Stimulated activated naive CD4-positive, alpha-beta T cell treated with Interleukin-2 at 50 U/mL for 16 hours (primary cell): Measurements from ENCODE around the gene RALA.

Source experiments
- DNase-seq: peaks from one replicate; lab custom pipeline; 2025; lab: John Stamatoyannopoulos, UW

The RALA gene

DNA sequence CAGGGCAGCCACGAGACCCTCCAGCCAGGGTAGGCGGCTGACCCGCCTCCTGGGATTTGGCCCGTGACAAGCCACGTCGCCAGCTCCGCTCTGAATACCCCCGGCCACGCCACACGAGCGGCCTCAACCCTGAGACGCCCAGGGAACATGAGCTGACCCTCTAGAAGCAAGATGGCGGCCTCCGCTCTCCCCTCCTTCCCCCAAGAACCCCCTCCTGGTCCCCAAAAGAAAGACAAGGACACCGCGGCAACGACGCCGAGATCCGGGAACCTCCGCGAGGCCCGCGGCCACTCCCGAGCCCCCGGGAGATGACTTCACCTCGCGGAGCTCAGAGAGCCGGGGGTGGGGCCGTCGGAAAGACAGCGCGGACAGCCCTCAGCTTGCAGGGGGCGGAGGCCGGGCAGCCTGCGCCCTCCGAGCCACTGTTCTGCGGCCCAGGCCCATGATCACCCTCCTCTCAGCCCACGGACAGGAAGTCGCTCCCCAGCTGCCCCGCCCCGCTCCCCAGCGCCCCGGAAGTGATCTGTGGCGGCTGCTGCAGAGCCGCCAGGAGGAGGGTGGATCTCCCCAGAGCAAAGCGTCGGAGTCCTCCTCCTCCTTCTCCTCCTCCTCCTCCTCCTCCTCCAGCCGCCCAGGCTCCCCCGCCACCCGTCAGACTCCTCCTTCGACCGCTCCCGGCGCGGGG lies at the start of gene RALA:
RALA (plus strand) TSS at position 526 of the 685 bp plus-strand sequence. CDS start 63,096 bp downstream, outside the sequence.
- DNase-seq = peak; percentile 90

DNA sequence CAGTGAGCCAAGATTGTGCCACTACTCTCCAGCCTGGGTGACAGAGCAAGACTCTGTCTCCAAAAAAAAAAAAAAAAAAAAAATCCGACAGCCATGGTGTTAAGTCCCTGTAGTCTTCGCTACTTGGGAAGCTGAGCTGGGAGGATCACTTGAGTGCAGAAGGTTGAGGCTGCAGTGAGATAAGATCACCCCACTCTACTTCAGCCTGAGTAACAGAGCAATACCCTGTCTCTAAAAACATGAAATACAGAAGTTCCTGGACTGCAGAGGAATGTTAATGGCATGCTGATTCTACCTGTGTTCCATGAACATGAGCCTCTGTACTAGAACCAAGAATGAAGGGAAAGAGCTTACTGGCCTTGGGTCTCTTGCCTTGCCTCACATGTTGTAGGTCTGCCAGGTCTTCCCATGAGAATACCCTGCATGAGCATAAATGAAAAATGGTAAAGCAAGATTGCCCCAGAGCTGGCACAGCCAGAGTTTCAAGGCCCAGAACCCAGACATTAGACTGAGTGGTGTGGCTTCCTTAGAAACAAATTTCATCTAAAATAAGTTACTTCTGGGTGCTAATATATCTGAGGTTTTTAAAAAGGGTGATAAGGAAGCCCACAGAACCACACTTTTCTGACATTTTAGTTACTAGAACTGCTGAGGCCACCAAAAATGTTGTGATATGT lies 48.6 kb upstream of the RALA start:
- no peak for DNase-seq

GRCh38 chr7:39577229-39577874 lies 46.0 kb upstream of the RALA start:
- no peak for DNase-seq

DNA sequence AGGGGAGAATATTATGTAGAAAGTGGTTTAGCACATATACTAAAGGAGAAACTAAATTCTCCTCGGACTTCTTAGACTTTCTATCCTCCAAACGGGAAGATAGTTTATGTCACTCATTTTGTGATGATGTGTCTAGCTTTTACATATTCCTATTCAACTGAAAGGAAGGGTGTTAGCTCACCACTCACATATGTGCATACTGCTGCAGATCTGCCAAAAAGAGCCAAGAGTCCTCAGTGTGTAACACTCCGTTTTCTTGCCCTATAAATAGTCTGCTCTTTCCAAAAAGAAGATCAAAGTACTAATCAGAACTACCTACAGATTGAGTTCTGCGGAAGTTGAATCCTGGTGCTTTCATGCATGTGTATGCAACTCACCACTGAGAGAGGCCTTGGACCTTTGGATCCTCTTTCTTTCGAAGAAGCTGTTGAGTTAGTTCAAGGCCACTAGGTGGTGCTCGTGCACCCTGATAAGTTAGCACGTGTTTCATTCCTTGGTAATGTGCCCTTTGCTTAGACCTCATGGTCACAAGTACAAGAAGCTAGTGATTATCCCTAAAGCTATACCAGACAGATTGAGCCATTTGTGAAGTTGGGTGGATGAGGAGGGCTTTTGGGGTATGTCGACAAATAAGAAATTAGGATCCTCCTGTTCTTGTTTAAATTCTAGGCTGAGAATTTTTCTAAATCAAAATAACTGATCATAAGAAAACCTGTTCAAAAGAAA lies 43.1 kb upstream of the RALA start:
- DNase-seq = peak; percentile 70

DNA sequence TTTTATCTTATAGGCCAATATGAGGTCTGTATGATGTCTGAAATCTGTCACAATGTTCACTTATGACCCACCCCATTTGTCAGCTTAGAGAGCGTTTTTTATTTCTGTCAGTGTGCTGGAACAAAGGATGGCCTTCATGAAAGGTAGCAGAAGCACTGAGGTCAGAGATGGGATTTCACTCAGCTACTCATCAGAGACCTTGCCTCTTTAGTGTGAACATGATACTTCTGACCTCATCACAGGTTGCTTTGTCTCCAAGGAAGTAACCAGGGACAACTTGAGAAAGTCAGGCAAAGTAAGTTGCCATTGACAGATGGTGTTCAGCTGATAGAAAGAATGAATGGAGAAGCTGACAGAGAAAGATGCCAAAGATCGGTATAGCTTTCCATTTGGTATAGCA lies 40.8 kb upstream of the RALA start:
- no peak for DNase-seq

DNA sequence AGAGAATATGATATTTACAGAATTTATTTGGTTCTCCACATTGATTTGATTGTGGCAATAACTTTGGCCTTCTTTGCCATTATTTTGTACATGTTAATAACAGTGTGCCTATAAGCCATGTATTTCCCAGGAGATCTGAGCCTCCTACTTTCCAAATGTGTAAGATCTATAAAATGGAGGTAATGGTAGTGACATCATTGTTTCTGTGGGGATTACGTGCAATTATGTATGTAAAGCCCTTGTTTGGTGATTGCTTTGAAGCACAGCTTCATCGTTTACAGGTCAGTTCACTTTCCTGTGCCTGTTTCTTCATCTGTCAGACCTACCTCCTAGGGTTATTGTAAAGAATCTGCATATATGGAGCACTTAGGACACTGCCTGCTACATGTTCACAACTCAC lies 39.8 kb upstream of the RALA start:
- no peak for DNase-seq

DNA sequence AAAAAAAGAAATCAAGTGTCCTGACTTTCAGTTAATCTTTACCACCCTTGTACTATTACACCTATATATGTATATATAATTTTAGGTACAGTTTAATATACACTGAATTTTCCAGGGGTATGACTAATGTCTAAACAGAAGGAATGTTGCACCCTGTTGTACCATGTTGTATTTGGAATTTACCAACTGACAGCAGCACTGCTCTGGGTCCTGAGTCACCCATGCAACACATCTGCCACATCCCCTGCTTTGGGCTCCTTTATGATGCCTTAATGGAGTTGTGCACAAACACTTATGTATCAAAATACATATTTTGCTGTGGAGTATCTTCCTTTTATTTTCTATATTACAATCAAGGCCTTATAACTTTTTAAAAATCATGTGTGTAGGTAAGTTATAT lies 36.0 kb upstream of the RALA start:
- DNase-seq = no peak

DNA sequence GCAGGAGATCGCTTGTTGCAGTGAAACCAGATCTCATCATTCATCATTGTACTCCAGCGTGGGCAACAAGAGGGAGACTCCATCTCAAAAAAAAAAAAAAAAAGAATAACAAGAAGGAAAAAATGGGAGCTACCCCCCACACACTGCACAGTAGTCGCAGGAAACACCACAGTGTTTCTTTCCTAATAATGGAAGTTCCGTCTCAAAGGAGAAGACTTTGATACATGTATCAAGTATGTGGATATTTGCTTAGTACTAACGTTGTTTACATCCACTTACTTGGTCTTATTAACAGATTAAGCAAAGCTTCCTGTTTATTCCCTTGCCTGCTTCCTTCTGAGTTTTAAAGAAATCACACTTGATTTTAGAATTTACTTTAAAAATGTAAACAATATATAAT lies 35.0 kb upstream of the RALA start:
- no peak for DNase-seq

DNA sequence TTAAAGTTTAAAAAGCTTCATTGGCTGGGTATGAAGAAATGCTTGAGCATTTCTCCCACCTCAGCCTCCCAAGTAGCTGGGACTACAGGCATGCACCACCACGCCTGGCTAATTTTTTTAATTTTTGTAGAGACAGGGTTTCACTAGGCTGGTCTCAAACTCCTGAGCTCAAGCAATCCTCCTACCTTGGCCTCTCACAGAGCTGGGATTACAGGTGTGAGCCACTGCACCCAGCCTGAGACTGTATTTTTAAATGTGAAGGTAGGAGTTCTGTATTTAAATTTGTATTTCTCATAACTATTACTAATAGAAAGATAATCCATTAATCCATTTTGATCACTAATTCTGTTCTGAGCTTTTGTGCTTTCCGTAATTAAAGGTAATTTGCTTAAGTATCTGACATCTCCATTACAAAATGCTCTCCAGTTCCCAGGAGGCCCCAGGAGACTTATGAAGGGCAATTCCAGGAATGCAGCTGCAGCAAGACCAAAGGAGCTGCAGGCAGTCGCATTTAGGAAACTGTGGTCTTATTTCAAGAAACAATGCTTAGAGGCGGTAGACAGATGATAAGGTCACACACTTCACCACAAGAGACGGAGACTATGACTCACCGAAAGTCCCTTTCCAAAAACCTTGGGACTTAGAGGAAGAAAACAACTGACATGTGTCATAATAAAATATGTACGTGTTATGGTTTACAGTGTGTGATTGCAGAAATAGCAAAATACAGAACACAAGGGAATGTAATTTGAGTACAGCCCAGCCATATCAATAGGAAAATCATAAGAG lies 33.9 kb upstream of the RALA start:
- peak; percentile 64 for DNase-seq

DNA sequence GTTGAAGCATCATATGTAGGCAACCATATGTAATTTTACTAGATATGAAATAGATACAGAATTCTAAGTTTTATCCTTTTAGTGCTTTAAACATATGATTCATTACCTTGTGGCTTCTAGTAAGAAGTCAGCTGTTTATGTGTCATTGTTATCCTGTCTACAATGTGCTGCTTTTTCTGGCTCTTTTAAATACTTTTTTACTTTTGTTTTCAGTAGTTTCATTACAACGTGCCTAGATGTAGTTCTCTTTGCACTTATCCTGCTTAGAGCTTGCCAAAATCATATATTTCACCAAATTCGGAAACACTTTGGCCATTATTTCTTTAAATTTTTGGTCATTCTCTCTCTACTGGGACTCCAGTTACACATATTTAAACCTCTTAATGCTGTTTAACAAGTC lies 30.8 kb upstream of the RALA start:
- no peak for DNase-seq

GRCh38 chr7:39594988-39595620 lies 28.3 kb upstream of the RALA start:
- no peak for DNase-seq

DNA sequence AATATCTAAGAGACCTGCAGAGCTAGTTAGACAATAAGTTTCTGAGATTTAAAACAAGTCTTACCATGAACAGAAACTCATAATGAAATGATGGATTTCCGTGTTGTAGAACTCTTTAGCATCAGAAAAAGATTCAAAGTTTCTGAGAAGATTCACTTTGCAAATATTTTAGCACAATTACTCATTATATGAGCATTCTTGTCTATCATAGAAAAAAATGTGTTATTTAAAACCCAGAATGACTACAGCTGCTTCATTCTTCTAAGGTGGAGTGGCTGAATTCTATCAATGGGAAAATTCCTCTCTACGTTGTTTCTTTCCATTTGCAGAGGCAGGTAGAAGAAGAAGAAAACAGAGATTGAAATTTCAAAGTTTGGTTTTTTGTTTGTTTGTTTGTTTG lies 21.0 kb upstream of the RALA start:
- no peak for DNase-seq

GRCh38 chr7:39603924-39604323 lies 19.4 kb upstream of the RALA start:
- DNase-seq = no peak

GRCh38 chr7:39605087-39605486 lies 18.3 kb upstream of the RALA start:
- DNase-seq = no peak

DNA sequence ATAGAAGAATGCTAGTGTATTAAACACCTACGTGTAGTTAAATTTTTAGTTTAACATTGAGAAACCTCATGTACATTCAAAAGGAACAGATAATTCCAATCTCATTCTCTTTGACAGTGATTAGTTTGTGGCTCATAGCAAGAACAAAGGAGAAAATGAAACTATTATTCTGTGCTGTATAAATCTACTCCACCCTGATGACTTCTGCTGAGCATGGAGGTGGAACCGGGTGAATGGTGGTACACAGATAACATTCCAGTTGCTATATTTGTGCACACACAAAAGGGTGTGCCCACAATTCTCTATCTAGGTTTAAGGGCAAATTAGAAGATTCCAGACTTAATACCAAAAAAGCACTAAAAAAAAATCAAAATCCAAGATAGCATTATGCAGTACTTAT lies 17.0 kb upstream of the RALA start:
- DNase-seq = no peak

DNA sequence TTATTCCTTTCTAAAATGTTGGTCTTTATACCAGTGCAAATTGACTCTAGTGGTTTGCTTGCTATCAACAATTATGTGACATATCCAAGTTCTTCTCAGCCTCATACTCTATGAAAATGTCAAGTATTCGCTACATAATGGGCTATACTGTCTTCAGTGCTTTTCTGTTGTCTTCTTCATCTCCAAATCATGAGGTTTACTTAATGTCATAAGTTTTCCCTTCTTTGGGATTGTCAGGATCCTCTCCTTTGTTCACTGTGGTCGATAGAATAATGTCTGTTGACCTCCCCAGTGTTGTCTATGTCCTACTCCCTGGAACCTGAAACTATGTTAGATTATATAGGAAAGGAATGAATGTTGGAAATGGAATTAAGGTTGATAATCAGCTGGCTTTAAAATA lies 16.4 kb upstream of the RALA start:
- no peak for DNase-seq

DNA sequence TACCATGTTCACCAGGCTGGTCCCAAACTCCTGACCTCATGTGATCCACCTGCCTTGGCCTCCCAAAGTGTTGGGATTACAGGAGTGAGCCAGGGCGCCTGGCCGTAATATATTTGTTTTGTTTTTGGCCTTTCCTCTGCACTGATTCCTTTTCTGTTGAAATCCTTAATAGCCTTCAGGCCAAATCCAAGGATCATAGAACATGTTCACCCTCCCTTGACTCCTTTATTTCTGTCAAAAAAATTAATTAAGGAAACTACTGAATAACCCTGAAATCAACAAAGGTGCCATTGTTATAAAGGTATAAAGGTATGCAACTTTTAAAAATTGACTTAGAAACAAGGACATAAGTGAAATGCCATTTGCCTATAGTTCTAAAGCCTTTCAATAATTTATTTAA lies 15.5 kb upstream of the RALA start:
- no peak for DNase-seq

- no peak for DNase-seq
Measured at GRCh38 chr7:39608278-39608677, 15.1 kb upstream of the RALA start.

GRCh38 chr7:39609113-39609934 lies 14.0 kb upstream of the RALA start:
- no peak for DNase-seq

- no peak for DNase-seq
Measured at GRCh38 chr7:39609935-39610263, 13.5 kb upstream of the RALA start.

- DNase-seq = no peak
Measured at GRCh38 chr7:39613577-39613976, 9.8 kb upstream of the RALA start.
